Effector memory CD4-positive, alpha-beta T cell (primary cell): Measurements from ENCODE around the gene FLYWCH2.

Experiments used
- DNase-seq, 3 donors: peaks; one replicate each; pipeline ENCODE4 v3.0.0-alpha.2; 2020
- H3K27ac ChIP-seq: 2 replicates; pipeline ENCODE4 v1.7.0; 2013; ENCODE audit warnings: mild to moderate bottlenecking, low read length, moderate library complexity; ENCODE audit not compliant: insufficient read depth, poor library complexity, severe bottlenecking
- H3K27me3 ChIP-seq: replicated peaks from 2 replicates; pipeline ENCODE4 v1.7.0; 2013; ENCODE audit warnings: mild to moderate bottlenecking, low read length; ENCODE audit not compliant: insufficient read depth, control insufficient read depth, poor library complexity, severe bottlenecking
- H3K36me3 ChIP-seq: 2 replicates; pipeline ENCODE4 v1.7.0; 2013; ENCODE audit warnings: mild to moderate bottlenecking, low read length, moderate library complexity; ENCODE audit not compliant: control insufficient read depth, insufficient read depth
- H3K4me1 ChIP-seq: 2 replicates; pipeline ENCODE4 v1.7.0; 2013; ENCODE audit warnings: low read length, mild to moderate bottlenecking; ENCODE audit not compliant: control insufficient read depth, insufficient read depth, poor library complexity, severe bottlenecking
- H3K4me3 ChIP-seq: 2 replicates; pipeline ENCODE4 v1.7.0; 2013; ENCODE audit warnings: low read length, low read depth, mild to moderate bottlenecking; ENCODE audit not compliant: insufficient read depth, poor library complexity, severe bottlenecking
- H3K9me3 ChIP-seq: 2 replicates; pipeline ENCODE4 v1.7.0; 2013; ENCODE audit warnings: mild to moderate bottlenecking, low read length, moderate library complexity; ENCODE audit not compliant: control insufficient read depth
- total RNA-seq, 3 donors: gene quantifications; one replicate each; lab custom pipeline; 2026; lab: John Stamatoyannopoulos, UW

The FLYWCH2 gene, protein sequence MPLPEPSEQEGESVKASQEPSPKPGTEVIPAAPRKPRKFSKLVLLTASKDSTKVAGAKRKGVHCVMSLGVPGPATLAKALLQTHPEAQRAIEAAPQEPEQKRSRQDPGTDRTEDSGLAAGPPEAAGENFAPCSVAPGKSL
- total RNA-seq = 6.6 to 10.4 (median 7.9) reads per million in 3 donors

DNA sequence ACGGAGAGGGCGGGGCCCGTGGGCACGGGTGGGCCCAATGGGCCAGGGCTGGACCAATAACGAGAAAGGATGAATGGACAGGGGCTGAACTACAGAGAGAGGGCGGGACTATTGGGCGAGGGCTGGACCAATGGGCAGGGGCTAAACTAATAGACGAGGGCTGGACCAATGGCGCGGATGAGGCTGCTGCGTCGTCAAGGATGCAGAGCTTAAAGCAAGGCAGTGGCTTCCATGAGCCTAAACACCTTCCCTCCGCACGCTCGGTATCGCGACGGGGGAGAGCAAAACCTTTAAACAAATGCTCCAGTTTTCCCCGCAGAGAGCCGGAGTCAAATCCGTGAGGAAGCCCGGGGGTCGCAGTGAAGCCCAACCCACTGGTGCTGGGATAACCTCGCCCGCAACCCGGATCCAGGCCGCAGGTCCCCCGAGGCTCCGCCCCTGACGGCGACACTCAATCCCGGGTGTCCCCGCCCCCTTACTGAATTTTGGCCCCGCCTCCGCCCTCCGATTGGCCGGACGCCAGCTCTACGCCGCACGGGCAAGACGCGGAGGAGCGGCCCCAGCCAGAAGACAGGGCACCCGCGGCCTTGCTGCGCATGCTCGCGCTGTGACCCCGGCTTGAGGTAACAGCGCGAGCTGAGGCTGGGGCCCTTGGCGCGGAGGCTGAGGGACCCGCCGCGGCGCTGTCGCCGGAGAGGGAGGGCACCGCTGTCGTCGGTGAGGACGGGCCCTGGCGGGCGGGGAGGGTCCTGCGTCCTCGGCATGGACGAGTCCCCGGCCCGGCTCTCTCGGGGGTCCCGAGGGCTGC lies at the start of gene FLYWCH2:
FLYWCH2 (plus strand) TSS at position 566 of the 808 bp plus-strand sequence. CDS start 13,235 bp downstream, outside the sequence.
- Histone ChIP-seq H3K4me3 (peak within 1 kb of the TSS; percentile 87), H3K27ac (peak within 1 kb of the TSS; percentile 86), H3K9me3 (no peaks in the 10 kb centered on the region), H3K27me3 (no peaks in the 10 kb centered on the region), H3K36me3 (no peaks in the 10 kb centered on the region), H3K4me1 (peaks cover 17% of the 10 kb centered on the region)
- DNase-seq = peak; percentile 99 to 100 (median 100)

DNA sequence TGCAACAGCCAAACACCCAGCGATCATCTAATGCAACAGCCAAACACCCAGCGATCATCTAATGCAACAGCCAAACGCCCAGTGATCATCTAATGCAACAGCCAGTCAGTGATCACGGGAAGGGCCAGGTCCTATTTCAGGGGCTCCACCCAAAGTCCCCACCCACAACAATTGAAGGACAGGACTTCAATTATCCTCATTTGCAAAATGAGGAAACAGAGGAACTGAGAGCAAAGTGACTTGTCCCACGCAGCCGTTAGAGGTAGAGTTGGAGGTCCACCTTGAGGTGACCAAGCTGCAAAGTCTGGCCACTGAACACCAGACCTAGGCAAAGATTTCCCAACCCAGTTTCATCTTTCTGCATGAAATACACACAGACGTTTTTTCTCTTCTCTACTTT lies 49.2 kb upstream of the FLYWCH2 start:
- H3K4me3 ChIP-seq = no peak overlapping the region
- H3K27me3 ChIP-seq = no peaks in the 10 kb centered on the region
- no peak overlapping the region for H3K27ac ChIP-seq
- no peaks in the 10 kb centered on the region for H3K4me1 ChIP-seq
- DNase-seq = no peak
- H3K36me3 ChIP-seq = no peaks in the 10 kb centered on the region
- no peaks in the 10 kb centered on the region for H3K9me3 ChIP-seq

DNA sequence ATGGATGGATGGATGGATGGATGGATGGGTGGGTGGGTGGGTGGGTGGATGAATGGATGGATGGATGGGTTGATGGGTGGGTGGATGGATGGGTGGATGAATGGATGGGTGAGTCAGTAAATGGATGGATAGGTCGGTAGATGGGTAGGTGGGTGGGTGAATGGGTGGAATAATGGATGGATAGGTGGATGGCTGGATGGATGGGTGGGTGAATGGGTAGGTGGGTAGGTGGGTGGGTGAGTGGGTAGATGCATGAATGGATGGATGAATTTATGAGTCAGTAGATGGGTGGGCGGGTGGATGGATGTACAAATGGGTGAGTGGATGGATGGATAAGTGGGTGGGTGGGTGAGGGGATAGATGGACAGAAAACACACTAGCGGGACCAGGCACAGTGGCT lies 48.0 kb upstream of the FLYWCH2 start:
- no peaks in the 10 kb centered on the region for H3K9me3 ChIP-seq
- H3K27ac ChIP-seq = no peak overlapping the region
- no peak for DNase-seq
- no peak overlapping the region for H3K4me3 ChIP-seq
- H3K36me3 ChIP-seq = no peaks in the 10 kb centered on the region
- H3K27me3 ChIP-seq = no peaks in the 10 kb centered on the region
- H3K4me1 ChIP-seq = peaks cover under 1% of the 10 kb centered on the region

DNA sequence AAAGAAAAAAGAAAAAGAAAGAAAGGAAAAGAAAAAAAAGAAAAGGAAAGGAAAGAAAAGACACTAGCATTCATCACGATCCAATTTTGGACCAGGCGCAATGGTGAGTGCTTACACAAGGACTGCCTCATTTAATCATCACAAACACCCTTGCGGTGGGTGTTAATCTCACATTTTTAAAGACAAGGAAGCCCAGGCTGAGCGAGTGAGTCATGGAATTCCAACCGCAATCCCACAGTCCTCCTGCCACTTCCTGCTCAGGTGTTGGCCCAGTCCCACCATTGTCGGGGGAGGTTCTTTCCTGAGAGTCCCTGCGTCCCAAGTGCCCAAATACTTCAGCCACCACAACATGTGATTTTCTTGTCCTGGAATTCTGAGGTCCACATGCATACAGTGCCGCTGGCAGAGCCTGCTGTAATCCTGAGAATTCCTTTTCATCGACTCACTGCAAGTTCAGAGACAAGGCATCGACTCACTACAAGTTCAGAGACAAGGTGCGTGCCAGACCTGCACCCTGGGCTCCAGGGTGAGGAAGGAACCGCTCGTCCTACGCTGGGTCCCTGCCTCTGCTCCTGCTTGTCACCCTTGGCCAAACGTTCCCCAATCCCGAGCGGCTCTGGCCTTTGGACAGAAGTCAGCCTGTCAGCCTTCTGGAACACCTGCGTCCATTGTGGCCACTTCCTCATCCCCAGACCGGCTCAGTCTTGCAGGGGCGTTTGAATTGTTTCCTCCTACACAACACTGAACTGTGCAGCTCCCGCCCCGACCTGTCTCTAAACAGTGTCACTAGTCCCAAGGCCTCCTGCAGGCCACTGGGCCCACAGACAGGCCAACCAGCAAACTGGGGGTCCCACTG lies 47.1 kb upstream of the FLYWCH2 start:
- peaks cover 9% of the 10 kb centered on the region for H3K4me1 ChIP-seq
- no peak overlapping the region for H3K4me3 ChIP-seq
- H3K9me3 ChIP-seq = no peaks in the 10 kb centered on the region
- H3K27me3 ChIP-seq = no peaks in the 10 kb centered on the region
- H3K36me3 ChIP-seq = no peaks in the 10 kb centered on the region
- H3K27ac ChIP-seq = no peak overlapping the region
- no peak for DNase-seq

DNA sequence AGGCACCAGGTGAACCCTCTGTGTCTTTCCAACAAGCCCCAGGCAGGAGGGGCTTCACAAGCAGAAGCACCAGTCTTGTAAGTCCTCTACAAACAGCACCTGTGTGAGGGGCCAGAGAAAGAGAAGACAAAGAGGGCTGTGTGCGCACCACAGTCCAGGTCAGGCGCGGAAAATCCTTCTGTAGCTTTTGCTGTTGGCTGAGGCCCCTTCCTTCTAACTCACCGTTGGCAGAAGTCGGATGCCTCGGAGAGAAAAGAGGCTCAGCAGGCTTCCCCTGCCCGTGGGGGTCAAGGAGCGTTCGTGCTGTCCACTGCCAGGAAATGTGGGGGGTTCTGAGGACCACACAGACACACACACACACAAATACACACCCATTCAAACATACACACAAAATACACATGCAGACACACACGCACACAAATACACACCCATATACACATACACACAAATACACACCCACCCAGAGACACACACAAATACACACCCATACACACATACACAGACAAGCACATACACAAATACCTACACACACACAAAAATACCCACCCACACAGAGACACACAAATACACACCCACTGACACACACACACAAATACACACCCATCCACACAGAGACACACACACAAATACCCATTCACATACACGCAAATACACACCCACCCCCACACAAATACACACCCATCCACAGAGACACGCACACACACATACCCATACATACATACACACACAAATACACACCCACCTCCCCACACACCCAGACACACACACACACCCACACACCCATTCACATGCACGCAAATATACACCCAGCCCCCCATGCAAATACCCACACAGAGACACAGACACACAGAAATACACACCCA lies 46.1 kb upstream of the FLYWCH2 start:
- DNase-seq = no peak
- no peaks in the 10 kb centered on the region for H3K27me3 ChIP-seq
- no peak overlapping the region for H3K27ac ChIP-seq
- H3K9me3 ChIP-seq = no peaks in the 10 kb centered on the region
- H3K4me1 ChIP-seq = peaks cover 19% of the 10 kb centered on the region
- no peak overlapping the region for H3K4me3 ChIP-seq
- no peaks in the 10 kb centered on the region for H3K36me3 ChIP-seq

DNA sequence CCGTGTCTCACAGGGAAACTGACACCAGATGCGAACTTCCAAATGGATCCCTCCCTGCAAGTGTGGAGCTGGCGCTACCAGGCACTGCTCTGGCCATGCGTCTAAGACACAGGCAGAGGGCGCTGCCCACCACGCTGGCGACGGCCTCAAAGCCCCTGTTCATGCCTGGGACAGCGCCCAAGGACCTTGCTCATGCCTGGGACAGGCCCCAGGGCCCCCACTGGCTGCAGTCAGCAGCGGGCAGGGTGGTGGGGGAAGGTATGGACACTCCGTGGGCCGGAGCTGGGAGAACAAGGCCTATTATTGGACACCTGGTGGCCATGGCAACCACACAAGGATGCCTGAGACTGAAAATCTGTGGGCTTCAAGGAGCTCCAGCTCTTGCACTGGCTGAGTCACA lies 44.1 kb upstream of the FLYWCH2 start:
- no peak overlapping the region for H3K27ac ChIP-seq
- peak; percentile 13 to 43 (median 40) for DNase-seq

DNA sequence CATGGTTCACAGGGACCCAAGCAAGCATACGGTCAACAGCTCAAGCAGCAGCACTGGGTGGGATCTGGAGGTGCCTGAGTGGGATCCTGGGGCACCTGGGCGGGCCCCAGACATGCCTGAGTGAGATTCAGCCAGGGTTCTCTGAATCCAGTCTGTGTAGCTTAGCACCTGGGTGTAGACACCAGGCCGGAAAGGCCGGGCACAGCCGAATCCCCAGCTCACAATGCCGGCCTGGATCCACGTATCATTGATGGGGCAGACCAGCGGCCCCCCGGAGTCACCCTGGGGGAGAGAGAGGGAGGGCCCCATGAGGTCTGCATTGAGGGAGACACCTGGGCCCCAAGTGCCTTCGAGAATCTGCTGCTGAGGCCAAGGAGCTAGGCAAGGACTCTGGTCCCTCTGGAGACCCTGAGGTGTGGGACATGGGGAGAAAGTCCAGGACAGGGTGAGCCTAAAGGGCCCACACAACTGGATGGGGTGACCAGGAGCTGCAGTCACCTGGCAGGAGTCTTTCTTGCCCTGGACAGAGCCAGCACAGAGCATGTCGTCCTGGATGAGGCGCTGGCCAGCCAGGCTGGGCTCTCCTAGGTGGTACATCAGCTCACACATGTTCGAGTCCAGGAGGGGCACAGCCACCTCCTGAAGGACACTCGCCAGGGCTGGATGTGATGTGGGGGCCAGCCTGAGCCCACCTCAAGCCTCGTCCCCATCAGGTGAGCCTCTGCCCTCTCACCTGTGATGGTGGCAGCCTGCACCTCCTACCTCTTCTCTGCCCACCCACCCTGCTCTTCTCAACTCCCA lies 43.2 kb upstream of the FLYWCH2 start:
- no peak for DNase-seq
- H3K36me3 ChIP-seq = no peaks in the 10 kb centered on the region
- no peaks in the 10 kb centered on the region for H3K9me3 ChIP-seq
- H3K4me3 ChIP-seq = no peak overlapping the region
- H3K27ac ChIP-seq = no peak overlapping the region
- peaks cover 27% of the 10 kb centered on the region for H3K4me1 ChIP-seq
- H3K27me3 ChIP-seq = no peaks in the 10 kb centered on the region

More for the DNA sequence above, 44.1 kb upstream of the FLYWCH2 start:
- Histone ChIP-seq H3K4me3 (no peak overlapping the region), H3K36me3 (no peaks in the 10 kb centered on the region), H3K4me1 (peaks cover 27% of the 10 kb centered on the region), H3K27me3 (no peaks in the 10 kb centered on the region), H3K9me3 (no peaks in the 10 kb centered on the region)

DNA sequence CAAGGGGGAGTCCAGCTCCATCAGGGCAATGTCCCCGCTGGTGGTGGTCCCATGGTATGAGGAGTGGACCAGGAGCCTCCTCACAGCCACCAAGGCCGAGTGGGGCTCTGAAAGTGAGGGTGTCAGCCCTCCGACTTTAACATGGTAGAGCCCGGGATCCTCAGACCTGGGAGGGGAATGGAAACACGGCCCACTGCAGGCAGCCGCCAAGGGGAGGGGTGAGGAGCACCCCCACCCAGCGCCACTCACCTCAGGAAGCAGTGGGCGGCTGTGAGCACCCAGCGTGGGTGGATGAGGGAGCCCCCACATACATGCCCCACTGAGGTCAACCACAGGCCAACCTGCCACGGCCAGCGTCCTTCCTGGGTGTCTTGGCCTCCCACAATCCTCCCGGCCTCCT lies 42.1 kb upstream of the FLYWCH2 start:
- Histone ChIP-seq H3K27ac (no peak overlapping the region), H3K4me3 (no peak overlapping the region)
- no peak for DNase-seq

More for the DNA sequence above, 42.1 kb upstream of the FLYWCH2 start:
- Histone ChIP-seq H3K9me3 (no peaks in the 10 kb centered on the region), H3K4me1 (peaks cover 27% of the 10 kb centered on the region), H3K27me3 (no peaks in the 10 kb centered on the region), H3K36me3 (no peaks in the 10 kb centered on the region)
